PC-9 (cell line): Measurements from ENCODE around the gene MUS81.

Experiments used
- EZH2 ChIP-seq: fragments of 200-600 bp; sonication (generic); IDR thresholded peaks from 2 replicates; pipeline ENCODE4 v1.8.0; 2017; ENCODE audit warnings: antibody characterized with exemption, low read depth
- TF ChIP-seq, protein P1 (sequence below): fragments of 200-600 bp; sonication (generic); conservative IDR thresholded peaks from 2 replicates; pipeline ENCODE4 v1.6.1; 2017; ENCODE audit warnings: mixed run types, antibody characterized with exemption, mild to moderate bottlenecking, moderate library complexity

GRCh38 chr11:65849366-65849765 is 10.9 kb upstream of the MUS81 start:
- TF ChIP-seq, protein P1, sequence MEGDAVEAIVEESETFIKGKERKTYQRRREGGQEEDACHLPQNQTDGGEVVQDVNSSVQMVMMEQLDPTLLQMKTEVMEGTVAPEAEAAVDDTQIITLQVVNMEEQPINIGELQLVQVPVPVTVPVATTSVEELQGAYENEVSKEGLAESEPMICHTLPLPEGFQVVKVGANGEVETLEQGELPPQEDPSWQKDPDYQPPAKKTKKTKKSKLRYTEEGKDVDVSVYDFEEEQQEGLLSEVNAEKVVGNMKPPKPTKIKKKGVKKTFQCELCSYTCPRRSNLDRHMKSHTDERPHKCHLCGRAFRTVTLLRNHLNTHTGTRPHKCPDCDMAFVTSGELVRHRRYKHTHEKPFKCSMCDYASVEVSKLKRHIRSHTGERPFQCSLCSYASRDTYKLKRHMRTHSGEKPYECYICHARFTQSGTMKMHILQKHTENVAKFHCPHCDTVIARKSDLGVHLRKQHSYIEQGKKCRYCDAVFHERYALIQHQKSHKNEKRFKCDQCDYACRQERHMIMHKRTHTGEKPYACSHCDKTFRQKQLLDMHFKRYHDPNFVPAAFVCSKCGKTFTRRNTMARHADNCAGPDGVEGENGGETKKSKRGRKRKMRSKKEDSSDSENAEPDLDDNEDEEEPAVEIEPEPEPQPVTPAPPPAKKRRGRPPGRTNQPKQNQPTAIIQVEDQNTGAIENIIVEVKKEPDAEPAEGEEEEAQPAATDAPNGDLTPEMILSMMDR = no peak
- no peak for TF ChIP-seq EZH2
